HG03520 (cell line): ENCODE measurements around the gene ZNF415.

ENCODE experiments used
- ATAC-seq: cut with Tn5 transposase; IDR thresholded peaks from one replicate; pipeline ENCODE4 v1.9.1; 2021; ENCODE audit warnings: mild to moderate bottlenecking, moderate library complexity; ENCODE audit not compliant: unreplicated experiment

Gene ZNF415

GRCh38 chr19:53057904-53058580, 74.7 kb downstream of the ZNF415 start:
- ATAC-seq, result no peak
